HPDE6-E6E7 (cell line): ENCODE measurements around the gene CRIM1.

Experiments
- DNase-seq: peaks from one replicate; pipeline ENCODE4 v3.0.0; 2011; ENCODE audit warnings: missing footprints; ENCODE audit errors: extremely low spot score

Gene CRIM1

GRCh38 chr2:36481709-36482108, 126.1 kb downstream of the CRIM1 start:
- DNase-seq = no peak

GRCh38 chr2:36482576-36483214, 127.1 kb downstream of the CRIM1 start:
- no peak for DNase-seq

GRCh38 chr2:36483290-36483689, 127.7 kb downstream of the CRIM1 start:
- DNase-seq = no peak

GRCh38 chr2:36484454-36484853, 128.9 kb downstream of the CRIM1 start:
- no peak for DNase-seq

GRCh38 chr2:36485521-36485920, 129.9 kb downstream of the CRIM1 start:
- no peak for DNase-seq

- DNase-seq = no peak
Observed at GRCh38 chr2:36486521-36487044, 131.0 kb downstream of the CRIM1 start.

- DNase-seq = no peak
Observed at GRCh38 chr2:36487947-36488346, 132.4 kb downstream of the CRIM1 start.

- no peak for DNase-seq
Observed at GRCh38 chr2:36489281-36489680, 133.7 kb downstream of the CRIM1 start.

GRCh38 chr2:36490749-36491148, 135.2 kb downstream of the CRIM1 start:
- no peak for DNase-seq

- no peak for DNase-seq
Observed at GRCh38 chr2:36492216-36492945, 136.8 kb downstream of the CRIM1 start.

GRCh38 chr2:36493306-36493705, 137.7 kb downstream of the CRIM1 start:
- no peak for DNase-seq

- DNase-seq = no peak
Observed at GRCh38 chr2:36497570-36498163, 142.1 kb downstream of the CRIM1 start.

GRCh38 chr2:36499128-36499820, 143.7 kb downstream of the CRIM1 start:
- no peak for DNase-seq

- no peak for DNase-seq
Observed at GRCh38 chr2:36500072-36500471, 144.5 kb downstream of the CRIM1 start.

- no peak for DNase-seq
Observed at GRCh38 chr2:36502081-36502480, 146.5 kb downstream of the CRIM1 start.

- DNase-seq = peak; percentile 56
Observed at GRCh38 chr2:36507408-36507812, 151.8 kb downstream of the CRIM1 start.

GRCh38 chr2:36509075-36509474, 153.5 kb downstream of the CRIM1 start:
- no peak for DNase-seq

- no peak for DNase-seq
Observed at GRCh38 chr2:36511858-36512603, 156.5 kb downstream of the CRIM1 start.

GRCh38 chr2:36512705-36513104, 157.1 kb downstream of the CRIM1 start:
- no peak for DNase-seq

- DNase-seq = no peak
Observed at GRCh38 chr2:36513661-36514060, 158.1 kb downstream of the CRIM1 start.

GRCh38 chr2:36515538-36515937, 160.0 kb downstream of the CRIM1 start:
- DNase-seq = no peak
